ENCODE data around the gene TGFB1. TPM values are rescaled to one million over a fixed set of nuclear protein-coding genes. Genes with fewer than 3 reads are reported as not detected.

The TGFB1 gene
- total and polyA plus RNA-seq, 2 of the 13 experiments (the other 11 are each of a cell fraction or from before 2014, with no cell fraction given), result 4.1 to 5.4 TPM

GRCh38 chr19:41308450-41309179 is 45.1 kb downstream of the TGFB1 start (continued):
- TF ChIP-seq, protein P1, sequence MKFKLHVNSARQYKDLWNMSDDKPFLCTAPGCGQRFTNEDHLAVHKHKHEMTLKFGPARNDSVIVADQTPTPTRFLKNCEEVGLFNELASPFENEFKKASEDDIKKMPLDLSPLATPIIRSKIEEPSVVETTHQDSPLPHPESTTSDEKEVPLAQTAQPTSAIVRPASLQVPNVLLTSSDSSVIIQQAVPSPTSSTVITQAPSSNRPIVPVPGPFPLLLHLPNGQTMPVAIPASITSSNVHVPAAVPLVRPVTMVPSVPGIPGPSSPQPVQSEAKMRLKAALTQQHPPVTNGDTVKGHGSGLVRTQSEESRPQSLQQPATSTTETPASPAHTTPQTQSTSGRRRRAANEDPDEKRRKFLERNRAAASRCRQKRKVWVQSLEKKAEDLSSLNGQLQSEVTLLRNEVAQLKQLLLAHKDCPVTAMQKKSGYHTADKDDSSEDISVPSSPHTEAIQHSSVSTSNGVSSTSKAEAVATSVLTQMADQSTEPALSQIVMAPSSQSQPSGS (CRISPR knock-in tag; IDR thresholded peaks at IDR 0.05), result 0 out of 2 replicates have a peak, but pooled peaks have one; percentile 30
- TF ChIP-seq CHCHD3 (CRISPR knock-in tag; IDR thresholded peaks at IDR 0.05), result no peak
- TF ChIP-seq RBAK (CRISPR knock-in tag; IDR thresholded peaks at IDR 0.05), result no peak
- no peak for TF ChIP-seq ZNF878 (CRISPR knock-in tag; IDR thresholded peaks at IDR 0.05)
- TF ChIP-seq FOSL1 (CRISPR knock-in tag; IDR thresholded peaks at IDR 0.05; ENCODE audit: borderline replicate concordance), result no peak
- no peak for TF ChIP-seq NR2C2 (CRISPR knock-in tag; IDR thresholded peaks at IDR 0.05; ENCODE audit: borderline replicate concordance)
- TF ChIP-seq SP4 (CRISPR knock-in tag; IDR thresholded peaks at IDR 0.05), result no peak
- TF ChIP-seq HNF1A (IDR thresholded peaks at IDR 0.05; ENCODE audit: low read depth), result no peak
- no peak for TF ChIP-seq HNF1A (CRISPR knock-in tag; IDR thresholded peaks at IDR 0.05; ENCODE audit: borderline replicate concordance)
- TF ChIP-seq ZFP36L1 (CRISPR knock-in tag; IDR thresholded peaks at IDR 0.05), result no peak
- TF ChIP-seq, protein P2, sequence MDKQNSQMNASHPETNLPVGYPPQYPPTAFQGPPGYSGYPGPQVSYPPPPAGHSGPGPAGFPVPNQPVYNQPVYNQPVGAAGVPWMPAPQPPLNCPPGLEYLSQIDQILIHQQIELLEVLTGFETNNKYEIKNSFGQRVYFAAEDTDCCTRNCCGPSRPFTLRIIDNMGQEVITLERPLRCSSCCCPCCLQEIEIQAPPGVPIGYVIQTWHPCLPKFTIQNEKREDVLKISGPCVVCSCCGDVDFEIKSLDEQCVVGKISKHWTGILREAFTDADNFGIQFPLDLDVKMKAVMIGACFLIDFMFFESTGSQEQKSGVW (CRISPR knock-in tag; IDR thresholded peaks at IDR 0.05; ENCODE audit: borderline replicate concordance), result no peak
- TF ChIP-seq ZNF263 (CRISPR knock-in tag; IDR thresholded peaks at IDR 0.05), result no peak
- TF ChIP-seq, protein P3, sequence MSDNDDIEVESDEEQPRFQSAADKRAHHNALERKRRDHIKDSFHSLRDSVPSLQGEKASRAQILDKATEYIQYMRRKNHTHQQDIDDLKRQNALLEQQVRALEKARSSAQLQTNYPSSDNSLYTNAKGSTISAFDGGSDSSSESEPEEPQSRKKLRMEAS (IDR thresholded peaks at IDR 0.05), result 0 out of 2 replicates have a peak, but pooled peaks have one; percentile 16
- TF ChIP-seq TEAD3 (CRISPR knock-in tag; optimal IDR thresholded peaks at IDR 0.05; ENCODE audit: borderline replicate concordance), result peak; percentile 64
- 0 out of 2 replicates have a peak, but pooled peaks have one; percentile 48 for TF ChIP-seq ZFP90 (CRISPR knock-in tag; IDR thresholded peaks at IDR 0.05; ENCODE audit: borderline replicate concordance)
- peak; percentile 27; the same call in 1 of the 2 replicates for TF ChIP-seq TFAP4 (IDR thresholded peaks at IDR 0.05; ENCODE audit: borderline replicate concordance, low read depth)
- no peak for TF ChIP-seq ZNF558 (CRISPR knock-in tag; IDR thresholded peaks at IDR 0.05; ENCODE audit: borderline replicate concordance)
- TF ChIP-seq, protein P4, sequence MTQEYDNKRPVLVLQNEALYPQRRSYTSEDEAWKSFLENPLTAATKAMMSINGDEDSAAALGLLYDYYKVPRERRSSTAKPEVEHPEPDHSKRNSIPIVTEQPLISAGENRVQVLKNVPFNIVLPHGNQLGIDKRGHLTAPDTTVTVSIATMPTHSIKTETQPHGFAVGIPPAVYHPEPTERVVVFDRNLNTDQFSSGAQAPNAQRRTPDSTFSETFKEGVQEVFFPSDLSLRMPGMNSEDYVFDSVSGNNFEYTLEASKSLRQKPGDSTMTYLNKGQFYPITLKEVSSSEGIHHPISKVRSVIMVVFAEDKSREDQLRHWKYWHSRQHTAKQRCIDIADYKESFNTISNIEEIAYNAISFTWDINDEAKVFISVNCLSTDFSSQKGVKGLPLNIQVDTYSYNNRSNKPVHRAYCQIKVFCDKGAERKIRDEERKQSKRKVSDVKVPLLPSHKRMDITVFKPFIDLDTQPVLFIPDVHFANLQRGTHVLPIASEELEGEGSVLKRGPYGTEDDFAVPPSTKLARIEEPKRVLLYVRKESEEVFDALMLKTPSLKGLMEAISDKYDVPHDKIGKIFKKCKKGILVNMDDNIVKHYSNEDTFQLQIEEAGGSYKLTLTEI (CRISPR knock-in tag; conservative IDR thresholded peaks at IDR 0.05), result no peak
- TF ChIP-seq DRAP1 (CRISPR knock-in tag; IDR thresholded peaks at IDR 0.05), result 0 out of 2 replicates have a peak, but pooled peaks have one; percentile 2
- no peak for TF ChIP-seq SIN3B (IDR thresholded peaks at IDR 0.05; ENCODE audit: low read length)

All from HepG2 (cell line).